OCI-M2 (cell line): ENCODE data around the gene EVL.
"Not testable (repeated sequence)": the region's sequence is repeated elsewhere in the genome, so short reads cannot be mapped to it uniquely, and the experiment has no call there.

Experiments
- DNase-seq: peaks from one replicate; lab custom pipeline; 2025; ENCODE audit not compliant: unreplicated experiment; lab: John Stamatoyannopoulos, UW

EVL gene

DNA sequence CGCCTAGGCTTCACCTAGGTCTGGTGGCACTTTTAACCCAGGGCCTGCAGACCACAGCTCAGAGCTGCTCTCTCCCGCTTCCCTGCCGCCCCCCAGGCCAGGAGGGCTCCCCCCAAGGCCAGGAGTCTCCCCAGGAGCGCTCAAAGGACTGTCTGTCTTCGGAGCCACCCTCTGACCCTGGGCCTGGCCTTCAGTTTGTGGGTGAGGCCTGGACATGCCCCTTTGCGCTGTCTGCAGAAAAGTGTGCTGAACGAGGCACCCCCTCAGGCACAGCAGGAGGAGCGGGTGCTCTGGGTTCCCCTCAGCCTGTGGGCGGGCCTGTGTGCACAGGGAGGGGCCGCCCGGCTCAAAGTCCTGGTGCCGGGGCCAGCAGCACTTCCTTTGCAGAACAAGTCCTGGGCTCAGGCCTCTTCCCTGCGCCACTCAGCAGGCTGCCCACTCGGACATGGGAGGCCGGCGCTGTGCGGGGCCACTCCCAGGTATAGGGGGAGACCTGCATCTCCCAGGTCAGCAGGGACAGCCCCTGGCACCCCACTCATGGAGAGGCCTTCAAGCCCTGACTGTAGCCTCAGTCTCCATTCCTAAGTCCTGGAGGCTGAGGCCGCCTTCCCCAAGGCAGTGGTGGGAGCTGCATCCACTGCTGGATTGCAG is 79.9 kb downstream of the EVL start:
- DNase-seq = no peak

DNA sequence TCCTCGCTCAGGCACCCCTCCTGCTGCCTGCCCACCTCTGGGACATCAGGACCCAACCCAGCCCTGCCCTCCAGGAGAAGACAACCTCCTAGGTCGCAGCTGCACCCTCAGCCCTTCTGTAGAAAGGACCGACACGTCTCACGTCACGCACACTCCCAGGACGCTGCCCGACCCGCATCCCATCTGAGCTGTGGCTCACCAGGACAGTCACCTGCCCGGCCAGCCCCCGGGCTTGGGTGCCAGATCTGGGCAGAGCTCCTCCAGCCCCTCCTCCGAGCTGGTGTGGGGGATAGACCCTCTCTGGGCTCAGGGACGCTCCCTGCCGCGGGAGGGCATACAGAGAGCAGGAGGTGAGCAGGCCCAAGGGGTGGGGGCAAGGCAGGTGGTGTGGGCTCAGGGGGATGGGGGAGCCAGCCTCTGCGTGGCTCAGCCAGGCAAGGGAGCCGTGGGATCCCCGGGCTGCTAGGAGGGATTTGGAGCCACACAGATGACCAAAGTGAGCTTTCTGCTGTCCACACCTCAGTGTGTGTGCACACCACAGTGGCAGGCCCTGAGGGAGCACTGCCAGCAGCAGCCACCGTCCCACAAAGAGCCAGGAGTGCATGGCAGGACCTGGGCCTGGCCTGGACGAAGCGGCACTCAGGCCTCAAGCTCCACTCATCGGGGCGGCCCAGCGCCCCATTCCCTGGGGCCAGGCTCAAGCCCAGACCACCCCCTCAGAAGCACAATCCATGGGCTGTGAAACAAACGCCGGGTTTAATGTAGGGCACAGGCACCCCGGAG is 80.7 kb downstream of the EVL start:
- DNase-seq = no peak

DNA sequence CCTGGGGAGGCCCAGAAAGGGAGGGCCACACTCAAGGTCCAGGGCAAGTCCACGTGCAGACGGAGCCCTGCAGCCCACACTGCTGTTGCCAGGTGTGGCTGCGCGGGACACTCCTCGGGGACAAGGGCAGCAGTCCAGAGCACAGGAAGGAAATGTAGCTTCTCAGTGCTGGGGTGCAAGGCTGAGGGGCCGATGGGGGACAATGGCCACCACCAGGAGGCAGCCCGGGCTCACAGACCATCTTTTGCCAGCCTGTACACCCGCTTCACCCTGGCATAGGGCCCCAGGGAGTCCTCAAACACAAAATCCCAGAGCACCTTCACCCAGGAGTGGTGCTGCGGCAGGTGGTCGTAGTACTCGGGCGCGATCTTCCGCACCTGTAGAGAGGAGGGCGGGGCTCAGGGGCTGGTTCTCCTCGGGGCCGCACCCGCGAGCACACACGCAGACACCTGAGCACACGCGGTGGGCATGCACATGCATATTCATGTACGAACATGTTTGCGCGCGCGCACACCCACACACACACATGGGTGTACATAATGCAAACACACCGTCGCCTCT is 81.4 kb downstream of the EVL start:
- no peak for DNase-seq

DNA sequence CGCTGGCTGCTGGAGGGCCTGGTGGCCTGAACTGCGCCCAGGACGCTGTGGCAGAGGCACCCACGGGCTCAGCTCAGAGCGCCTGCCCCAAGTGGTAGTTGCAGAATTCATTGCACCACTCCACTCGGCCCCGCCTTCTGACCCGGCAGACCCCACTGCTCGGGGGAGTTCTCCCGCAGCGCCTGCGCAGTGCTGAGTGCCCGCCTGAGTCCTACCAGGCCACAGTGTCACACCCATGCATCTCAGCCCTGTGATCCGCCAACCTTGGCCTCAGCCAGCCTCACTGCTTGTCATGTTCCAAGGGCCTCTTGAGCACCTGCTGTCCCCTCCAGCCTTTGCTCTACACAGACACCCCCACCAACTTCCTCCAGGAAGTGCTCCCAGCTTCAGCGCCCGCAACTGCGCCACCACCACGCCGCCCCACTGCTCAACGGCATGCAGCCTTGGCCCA is 82.0 kb downstream of the EVL start:
- DNase-seq = no peak

DNA sequence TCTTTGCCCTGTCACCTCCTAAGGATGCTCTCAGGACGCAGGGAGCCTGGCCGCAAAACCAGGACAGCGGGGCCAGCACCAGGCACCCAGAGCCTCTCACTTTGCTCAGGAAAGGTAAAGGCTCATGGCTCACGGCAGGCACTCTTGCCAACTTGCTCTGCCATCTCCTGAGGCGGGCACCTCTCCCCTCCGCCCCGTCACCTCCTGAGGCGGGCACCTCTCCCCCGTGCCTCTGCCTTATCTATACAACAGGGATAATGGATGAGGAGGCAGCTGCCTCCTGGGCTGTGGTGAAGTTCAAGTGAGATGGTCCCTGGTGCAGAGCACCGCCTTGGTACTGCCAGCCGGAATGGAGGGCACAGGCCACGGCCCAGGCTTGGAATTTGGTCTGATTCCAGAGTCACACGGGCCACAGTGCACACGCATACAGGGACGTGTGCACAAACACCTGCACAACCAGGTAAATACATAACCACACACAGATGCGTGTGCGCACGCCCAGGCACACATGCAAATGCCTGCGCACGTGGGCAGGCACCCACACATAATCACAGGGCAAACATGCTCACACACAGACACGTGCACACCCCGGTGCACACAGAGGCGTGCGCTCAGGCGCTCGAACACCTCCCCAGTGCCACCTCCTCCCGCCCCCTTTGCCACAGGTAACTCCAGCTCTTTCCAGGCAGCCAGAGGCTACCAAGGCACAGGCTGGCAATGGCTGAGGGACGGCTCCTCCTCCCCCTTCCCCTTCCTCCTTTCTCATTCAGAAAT is 82.7 kb downstream of the EVL start:
- DNase-seq = no peak

DNA sequence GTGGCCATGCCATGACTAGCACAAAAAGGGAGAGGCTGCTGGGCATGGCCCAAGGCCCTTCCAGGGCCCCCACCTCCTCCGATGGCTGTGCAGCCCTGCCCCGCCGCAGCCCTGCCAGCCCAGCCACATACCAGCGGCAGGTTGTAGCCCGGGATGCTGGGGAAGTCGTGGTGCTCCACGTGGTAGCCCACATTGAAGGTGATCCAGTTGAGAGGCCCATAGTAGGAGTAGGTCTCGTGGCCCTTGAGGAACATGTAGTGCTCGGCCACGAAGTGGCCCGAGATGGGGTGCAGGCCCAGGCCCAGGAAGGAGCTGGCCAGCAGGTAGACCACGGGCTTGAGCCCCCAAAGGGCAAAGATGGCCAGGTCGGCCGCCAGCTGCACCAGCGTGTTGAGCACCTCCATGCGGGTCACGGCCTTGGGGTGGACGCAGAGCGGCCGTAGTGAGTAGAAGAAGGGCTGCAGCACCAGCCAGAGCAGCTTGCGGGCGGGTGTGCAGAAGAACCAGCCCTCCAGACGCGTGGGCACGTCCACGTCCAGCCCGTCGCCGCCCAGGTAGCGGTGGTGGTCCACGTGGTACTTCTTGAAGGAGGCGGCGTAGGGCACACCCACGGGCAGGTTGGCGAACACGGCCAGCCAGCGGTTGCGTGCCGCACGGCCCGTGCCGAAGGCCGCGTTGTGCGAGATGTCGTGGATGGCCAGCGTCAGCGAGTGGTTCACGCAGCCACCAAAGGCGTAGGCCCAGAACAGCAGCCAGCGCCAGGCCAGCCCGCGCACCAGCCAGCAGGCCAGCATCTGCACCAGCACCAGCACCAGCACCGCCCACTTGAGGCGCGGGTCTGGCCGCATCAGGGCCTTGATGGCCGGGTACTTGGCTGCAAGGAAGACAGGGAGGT is 83.9 kb downstream of the EVL start:
- DNase-seq = no peak

DNA sequence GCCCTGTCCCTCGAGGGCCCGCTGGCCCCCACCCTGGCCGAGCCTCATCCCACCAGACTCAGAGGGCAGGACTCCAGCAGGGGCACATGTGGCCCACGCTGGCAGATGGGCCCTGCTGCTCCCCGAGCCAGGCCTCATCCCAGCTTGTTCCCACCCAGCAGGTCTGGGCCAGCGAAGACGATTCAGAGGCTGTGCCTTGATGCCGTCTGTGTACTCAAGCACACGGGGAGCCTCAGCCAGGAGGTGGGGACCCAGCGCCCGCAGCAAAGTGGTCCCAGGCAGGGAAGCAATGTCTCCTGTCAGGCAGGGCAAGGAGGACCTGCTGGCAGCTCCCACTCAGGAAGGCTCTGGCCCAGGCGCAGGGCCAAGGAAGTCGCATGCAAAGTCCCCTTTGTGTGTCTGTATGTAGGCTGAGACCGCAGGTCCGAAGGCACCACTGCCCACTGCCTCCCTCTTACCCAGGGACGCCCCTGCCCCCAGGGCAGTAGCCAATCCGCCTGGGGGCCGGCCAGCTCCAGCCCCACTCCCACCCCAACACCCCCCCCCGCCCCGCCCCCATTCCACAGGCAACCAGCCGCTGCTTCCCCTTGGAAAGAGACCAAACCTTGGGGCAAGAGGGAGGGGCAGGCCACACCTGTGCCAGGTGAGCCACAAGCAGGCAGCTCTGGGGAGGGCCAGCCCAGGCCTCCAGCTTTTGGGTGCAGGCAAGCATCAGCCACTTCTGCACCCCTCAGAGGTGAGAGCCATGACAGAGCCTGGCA is 84.8 kb downstream of the EVL start:
- no peak for DNase-seq

DNA sequence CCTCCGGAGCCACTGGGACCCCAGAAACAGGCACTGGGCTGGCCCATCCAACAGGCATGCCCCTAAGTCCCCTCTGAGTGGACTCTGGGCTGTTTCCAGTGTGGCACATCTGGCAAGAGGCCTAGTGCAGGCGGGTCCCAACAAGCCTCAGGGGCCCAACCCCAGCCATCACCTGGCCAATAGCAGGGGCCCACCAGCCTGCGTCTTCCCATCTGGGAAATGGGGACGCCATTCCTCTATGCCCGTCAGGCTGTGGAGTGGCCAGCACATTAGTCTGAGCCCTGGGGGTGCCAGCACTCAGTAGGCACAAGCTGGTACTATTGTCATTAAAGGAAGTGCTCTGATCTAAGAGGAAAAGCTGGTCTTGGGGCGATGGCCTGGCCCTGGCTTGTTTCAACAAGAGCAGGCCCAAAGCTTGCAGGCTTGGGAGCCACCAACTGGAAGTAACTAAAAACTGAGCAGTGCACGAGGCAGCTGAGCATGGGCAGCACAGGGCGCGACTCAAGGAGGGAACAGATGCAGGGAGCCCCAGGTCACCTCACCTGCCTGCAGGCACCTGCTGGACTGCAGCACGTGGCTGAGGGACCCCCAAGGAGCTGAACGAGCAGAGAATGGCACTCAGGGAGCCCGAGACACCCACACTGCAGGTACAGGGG is 85.8 kb downstream of the EVL start:
- DNase-seq = no peak

DNA sequence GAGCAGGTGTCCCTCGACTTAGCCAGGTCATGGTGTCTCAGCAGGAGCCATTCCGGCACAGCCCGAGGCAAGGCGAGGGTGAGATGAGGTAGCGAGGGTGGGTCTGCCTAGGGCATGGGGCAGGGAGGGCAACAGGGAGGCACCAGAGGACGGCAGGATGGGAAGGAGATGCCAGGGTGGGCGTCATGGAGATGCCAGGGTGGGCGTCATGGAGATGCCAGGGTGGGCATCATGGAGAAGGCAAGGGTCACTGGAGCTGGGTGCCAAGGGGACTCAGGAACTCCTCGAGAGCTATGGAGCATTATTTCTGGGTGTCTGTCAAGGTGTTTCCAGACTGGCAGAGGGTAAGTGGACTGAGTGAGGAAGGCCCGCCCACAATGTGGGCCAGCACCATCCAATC is 86.9 kb downstream of the EVL start:
- no peak for DNase-seq

DNA sequence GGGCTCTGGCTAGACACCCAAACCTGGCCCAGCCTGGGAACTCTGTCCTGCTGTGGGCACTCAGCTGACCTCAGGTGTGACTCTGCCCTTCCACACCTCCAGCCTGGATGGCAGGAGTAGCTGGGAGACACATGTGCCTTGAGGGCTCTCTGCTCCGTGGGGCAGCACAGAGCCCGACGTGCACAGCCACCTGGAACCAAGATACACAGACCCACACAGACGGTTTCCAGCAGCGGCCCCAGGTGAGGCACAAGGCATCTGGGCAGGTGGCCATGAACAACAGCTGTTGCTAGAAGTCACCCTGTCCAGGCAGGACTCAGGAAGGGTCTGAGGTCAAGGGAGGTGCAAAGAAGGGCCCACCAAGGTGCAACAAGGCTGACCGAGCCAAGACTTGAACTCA is 88.3 kb downstream of the EVL start:
- no peak for DNase-seq

DNA sequence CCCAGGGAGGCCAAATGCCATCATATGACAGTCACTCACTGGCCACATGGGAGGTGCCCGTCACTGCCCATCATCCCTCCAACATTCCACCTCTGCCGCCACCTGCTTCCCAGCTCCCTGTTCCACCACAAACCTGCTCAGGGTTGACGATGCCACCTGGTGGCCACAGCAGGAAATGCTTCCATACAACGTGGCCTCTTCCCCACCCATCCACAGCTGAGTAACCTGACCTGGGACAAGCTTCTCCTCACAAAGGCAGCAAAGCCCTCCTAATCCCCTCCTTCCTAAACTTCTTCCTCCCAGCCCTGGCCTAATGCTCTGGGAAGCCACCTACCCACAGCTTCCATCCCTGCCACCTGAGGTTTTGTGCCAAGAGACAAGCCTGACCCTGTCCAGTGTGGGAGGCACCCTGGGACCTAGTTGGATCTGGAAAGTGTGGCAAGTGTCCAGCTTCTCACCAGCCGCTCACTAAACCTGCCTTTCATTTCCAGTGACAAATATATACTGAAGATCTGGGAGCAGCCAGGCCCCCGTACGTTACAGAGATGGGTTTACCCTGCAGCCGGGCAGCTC is 89.9 kb downstream of the EVL start:
- DNase-seq = no peak

DNA sequence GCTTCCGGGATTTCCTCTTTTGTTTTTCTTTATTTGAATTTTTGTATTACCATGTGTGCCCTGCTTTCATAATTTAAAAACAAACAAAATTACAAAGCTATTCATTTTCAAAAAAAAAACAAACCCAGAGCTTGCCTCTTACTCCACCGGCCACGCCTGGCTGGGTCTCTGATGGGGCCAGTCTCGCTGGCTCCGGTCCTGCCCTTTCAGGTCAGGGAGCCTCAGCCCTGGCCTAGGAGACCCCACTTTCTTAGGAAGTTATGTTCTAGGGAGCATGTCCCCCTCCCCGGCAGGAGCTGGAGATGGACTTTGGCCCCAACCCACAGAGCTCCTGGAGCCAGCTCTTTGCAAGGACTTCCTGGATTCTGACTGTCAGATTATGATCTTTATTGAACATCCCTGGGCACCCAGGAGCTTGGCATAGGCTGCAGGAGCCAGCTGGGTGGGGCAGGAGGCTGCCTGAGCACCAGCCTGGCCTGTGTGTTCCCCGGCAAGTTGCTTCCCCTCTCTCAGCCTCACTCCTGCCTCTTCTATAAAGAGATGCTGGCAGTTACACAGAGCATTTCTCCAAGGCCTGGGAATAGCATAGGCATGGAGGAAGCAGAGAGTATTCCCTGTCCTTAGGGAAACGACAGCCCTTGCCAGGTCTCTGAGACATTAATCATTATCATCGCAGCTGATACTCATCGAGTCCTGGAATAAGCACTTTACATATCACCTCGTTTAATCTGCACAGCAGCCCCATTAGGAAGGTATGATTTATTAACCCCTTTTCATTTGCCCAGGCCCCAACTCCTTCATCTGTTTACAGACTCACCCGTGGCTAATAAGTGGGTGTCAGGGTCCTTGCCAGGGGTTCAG is 90.8 kb downstream of the EVL start:
- no peak for DNase-seq

DNA sequence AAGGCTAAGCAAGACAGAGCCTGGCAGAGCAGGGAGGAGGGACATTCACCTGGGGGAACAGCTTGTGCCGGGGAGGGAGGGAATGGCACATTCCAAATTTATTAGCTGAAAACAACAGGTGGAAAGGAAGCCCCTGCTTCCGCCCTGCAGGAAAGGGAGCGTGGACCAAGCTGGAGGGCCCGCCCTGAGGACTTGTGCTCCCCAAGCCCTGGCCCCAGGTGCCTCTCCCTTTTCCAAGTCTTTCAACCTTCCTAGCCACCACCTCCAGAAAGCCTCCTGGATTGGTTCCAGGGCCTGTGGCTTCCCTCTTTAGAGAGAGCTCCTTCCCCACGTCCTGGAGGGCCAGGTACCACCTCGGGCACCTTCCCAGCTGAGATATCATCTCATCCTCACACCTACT is 91.6 kb downstream of the EVL start:
- no peak for DNase-seq

DNA sequence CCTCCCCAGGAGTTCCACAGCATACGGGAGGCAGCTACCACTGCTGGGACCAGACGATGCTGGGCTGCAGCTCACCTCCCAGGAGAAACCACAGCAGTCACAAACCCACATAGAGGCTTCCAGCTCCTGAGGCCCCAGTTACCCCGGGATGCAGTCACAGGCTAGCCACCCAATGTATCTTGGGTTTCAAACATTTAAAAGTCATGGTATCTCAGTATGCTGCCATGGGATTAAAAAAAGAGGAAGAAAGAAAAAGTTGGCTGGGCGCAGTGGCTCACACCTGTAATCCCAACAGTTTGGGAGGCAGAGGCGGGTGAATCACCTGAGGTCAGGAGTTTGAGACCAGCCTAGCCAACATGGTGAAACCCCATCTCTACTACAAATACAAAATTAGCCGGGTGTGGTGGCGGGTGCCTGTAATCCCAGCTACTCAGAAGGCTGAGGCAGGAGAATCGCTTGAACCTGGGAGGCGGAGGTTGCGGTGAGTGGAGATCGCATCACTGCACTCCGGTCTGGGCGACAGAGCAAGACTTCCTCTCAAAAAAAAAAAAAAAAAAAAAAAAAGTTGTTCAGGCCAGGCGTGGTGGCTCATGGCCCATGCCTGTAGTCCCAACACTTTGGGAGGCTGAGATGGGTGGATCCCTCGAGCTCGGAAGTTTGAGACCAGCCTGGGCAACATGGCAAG is 92.5 kb downstream of the EVL start:
- not testable (repeated sequence) for DNase-seq

DNA sequence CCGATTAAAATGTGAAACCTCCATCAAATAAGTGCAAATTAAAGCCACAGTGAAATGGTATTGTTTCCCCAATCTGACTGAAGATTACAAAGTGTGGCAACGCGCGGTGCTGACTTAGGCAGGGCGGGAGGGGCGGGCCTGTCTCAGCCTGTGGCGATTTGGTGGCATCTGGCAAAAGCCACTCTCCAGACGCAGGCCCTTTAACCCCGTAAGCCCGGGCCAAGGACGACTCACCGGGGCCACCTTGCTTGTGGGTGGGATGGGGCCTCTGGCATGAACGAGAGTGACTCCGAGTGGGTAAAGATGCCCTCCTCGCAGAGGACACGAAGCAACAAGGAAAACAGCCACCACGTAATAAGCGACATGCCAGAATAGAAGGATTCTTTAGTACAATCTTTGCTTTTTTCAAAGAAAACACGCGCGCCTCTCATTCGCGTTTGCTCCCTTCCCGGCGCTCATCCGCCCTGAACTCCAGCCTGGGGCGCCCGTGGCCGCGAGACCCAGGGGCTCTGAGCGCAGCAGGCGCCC is 93.4 kb downstream of the EVL start:
- no peak for DNase-seq

DNA sequence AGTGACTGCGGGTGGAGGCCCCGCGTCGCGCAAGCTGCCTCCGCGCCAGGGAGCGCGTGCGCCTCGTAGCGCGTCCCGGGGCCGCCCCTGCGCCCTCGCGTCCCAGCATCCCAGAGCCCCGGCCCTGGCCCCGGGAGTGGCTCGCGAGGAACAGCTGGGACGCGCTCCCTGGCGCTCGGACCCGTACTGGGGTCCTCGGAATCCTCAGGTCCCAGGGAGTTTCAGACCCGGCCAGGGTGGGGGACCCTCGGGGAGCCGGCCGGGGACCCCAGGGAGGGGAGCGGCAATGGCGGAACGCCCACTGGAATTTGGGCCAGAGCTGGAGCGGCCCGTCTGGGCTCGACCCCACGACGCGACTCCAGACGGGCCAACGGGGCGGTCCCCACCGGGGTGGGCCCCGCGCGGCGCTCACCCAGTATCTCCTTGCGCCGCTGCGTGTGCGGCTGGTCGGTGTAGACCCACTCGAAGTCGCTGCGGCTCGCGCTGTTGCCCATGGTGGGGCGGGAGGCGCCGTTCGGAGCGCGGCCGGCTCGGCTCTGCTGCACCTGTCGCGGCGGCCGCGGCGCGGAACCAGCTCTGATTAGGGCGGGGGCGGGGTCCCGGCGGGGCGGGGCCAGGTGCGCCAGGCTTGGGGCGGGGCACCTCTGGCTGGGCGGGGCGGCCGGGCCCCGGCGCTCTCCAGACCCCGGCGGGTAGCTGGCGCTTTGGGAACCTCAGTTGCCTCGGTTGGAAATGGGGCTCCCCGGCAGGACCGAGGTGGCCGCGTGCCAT is 94.1 kb downstream of the EVL start, which contains the start of gene DEGS2:
DEGS2 (minus strand) TSS at position 552 of the 771 bp plus-strand sequence; CDS start at position 494, 58 bp downstream.
- no peak for DNase-seq
